Glutamatergic neuron (in vitro differentiated cells): ENCODE data around the gene CARHSP1. TPM values are rescaled to one million over a fixed set of nuclear protein-coding genes. Genes with fewer than 3 reads are reported as not detected.

ENCODE experiments used
- DNase-seq: peaks from one replicate; pipeline ENCODE4 v3.0.0; 2022
- H3K27ac Mint-ChIP-seq: one replicate; pipeline ENCODE4 v1.8.0; 2020; ENCODE audit warnings: mild to moderate bottlenecking, mixed read lengths, inconsistent platforms; ENCODE audit not compliant: unreplicated experiment
- H3K27me3 Mint-ChIP-seq: one replicate; pipeline ENCODE4 v1.8.0; 2020; ENCODE audit warnings: mild to moderate bottlenecking, moderate library complexity, mixed read lengths, inconsistent platforms; ENCODE audit not compliant: unreplicated experiment
- H3K36me3 Mint-ChIP-seq: one replicate; pipeline ENCODE4 v1.8.0; 2020; ENCODE audit warnings: mild to moderate bottlenecking, mixed read lengths, inconsistent platforms; ENCODE audit not compliant: unreplicated experiment
- H3K4me1 Mint-ChIP-seq: one replicate; pipeline ENCODE4 v1.8.0; 2020; ENCODE audit warnings: mild to moderate bottlenecking, low read depth, mixed read lengths, inconsistent platforms; ENCODE audit not compliant: unreplicated experiment
- H3K4me3 Mint-ChIP-seq: one replicate; pipeline ENCODE4 v1.8.0; 2020; ENCODE audit warnings: mild to moderate bottlenecking, mixed read lengths, inconsistent platforms; ENCODE audit not compliant: unreplicated experiment
- H3K9me3 Mint-ChIP-seq: one replicate; pipeline ENCODE4 v1.8.0; 2020; ENCODE audit warnings: mild to moderate bottlenecking, moderate library complexity, mixed read lengths, inconsistent platforms; ENCODE audit not compliant: unreplicated experiment
- CTCF ChIP-seq: fragments of 200-600 bp; sonication (generic); IDR thresholded peaks from one replicate; pipeline ENCODE4 v1.5.0; 2021; ENCODE audit not compliant: partially characterized antibody, unreplicated experiment
- total RNA-seq: library from RNA; stranded (reverse); fragmentation: NEBNext Ultra II Directional; extraction: Animal tissue kit (Norgen Biotek cat#: 25700); gene quantifications from one replicate; pipeline ENCODE4 v1.2.1, GENCODE V29; 2021; ENCODE audit not compliant: unreplicated experiment

Gene CARHSP1
- total RNA-seq, 1 donor from 2014 or later, result 180 TPM

- peaks cover 24% of the 10 kb centered on the region for H3K27me3 Mint-ChIP-seq
- peaks cover 24% of the 10 kb centered on the region for H3K4me1 Mint-ChIP-seq
Measured at GRCh38 chr16:8866884-8867215, 2.0 kb downstream of the CARHSP1 start.

GRCh38 chr16:8866118-8866883 is 2.5 kb downstream of the CARHSP1 start:
- H3K36me3 Mint-ChIP-seq, result no peaks in the 10 kb centered on the region
- H3K27ac Mint-ChIP-seq, result peak overlapping the region; percentile 89
- TF ChIP-seq CTCF, result no peak
- H3K4me3 Mint-ChIP-seq, result peak overlapping the region; percentile 84
- H3K27me3 Mint-ChIP-seq, result peaks cover 24% of the 10 kb centered on the region
- peak; percentile 80 for DNase-seq
- peaks cover 15% of the 10 kb centered on the region for H3K9me3 Mint-ChIP-seq
- peaks cover 28% of the 10 kb centered on the region for H3K4me1 Mint-ChIP-seq

More at GRCh38 chr16:8866884-8867215, 2.0 kb downstream of the CARHSP1 start:
- Mint-ChIP-seq H3K36me3 (no peaks in the 10 kb centered on the region), H3K27ac (peak overlapping the region; percentile 95), H3K4me3 (peak overlapping the region; percentile 98), H3K9me3 (peaks cover 15% of the 10 kb centered on the region)
- no peak for DNase-seq
- TF ChIP-seq CTCF, result no peak

- TF ChIP-seq CTCF, result no peak
- H3K4me1 Mint-ChIP-seq, result peaks cover 33% of the 10 kb centered on the region
Measured at GRCh38 chr16:8865145-8865882, 3.5 kb downstream of the CARHSP1 start.

GRCh38 chr16:8864480-8865110 is 4.2 kb downstream of the CARHSP1 start:
- Mint-ChIP-seq H3K4me1 (peaks cover 36% of the 10 kb centered on the region), H3K36me3 (no peaks in the 10 kb centered on the region), H3K9me3 (peaks cover 15% of the 10 kb centered on the region), H3K27me3 (peaks cover 26% of the 10 kb centered on the region), H3K4me3 (peak overlapping the region; percentile 75), H3K27ac (peak overlapping the region; percentile 77)
- no peak for TF ChIP-seq CTCF
- no peak for DNase-seq

More at GRCh38 chr16:8865145-8865882, 3.5 kb downstream of the CARHSP1 start:
- H3K36me3 Mint-ChIP-seq, result no peaks in the 10 kb centered on the region
- H3K9me3 Mint-ChIP-seq, result peaks cover 15% of the 10 kb centered on the region
- peak overlapping the region; percentile 89 for H3K27ac Mint-ChIP-seq
- no peak for DNase-seq
- peak overlapping the region; percentile 84 for H3K4me3 Mint-ChIP-seq
- peaks cover 24% of the 10 kb centered on the region for H3K27me3 Mint-ChIP-seq
